Thyroid gland (tissue), 4 donors: ENCODE measurements around the gene CYP19A1. TPM values are rescaled to one million over a fixed set of nuclear protein-coding genes. Genes with fewer than 3 reads are reported as not detected.

ENCODE experiments used
- DNase-seq, 2 donors: peaks; one replicate each; pipeline ENCODE4 v3.0.0-alpha.2; 2019
- H3K27ac ChIP-seq, 3 donors: fragments of 200-600 bp; sonication (generic); 1 replicate in 2 of 3; 2 replicates in 1 of 3; pipeline ENCODE4 v1.5.1; 2016 to 2019; ENCODE audit warnings: mild to moderate bottlenecking in 1 of 3, moderate library complexity in 1 of 3
- H3K27me3 ChIP-seq: fragments of 200-600 bp; sonication (generic); one replicate; pipeline ENCODE4 v1.5.1; 2019
- H3K36me3 ChIP-seq, 2 donors: fragments of 200-600 bp; sonication (generic); one replicate each; pipeline ENCODE4 v1.5.1; 2016 to 2019
- H3K4me1 ChIP-seq, 2 donors: fragments of 200-600 bp; sonication (generic); one replicate each; pipeline ENCODE4 v1.5.1; 2017 to 2019
- H3K4me3 ChIP-seq, 3 donors: fragments of 200-600 bp; sonication (generic); replicated peaks in 1 of 3; 1 replicate in 2 of 3; 2 replicates in 1 of 3; pipeline ENCODE4 v1.5.1; 2016; ENCODE audit warnings: mild to moderate bottlenecking in 1 of 3
- H3K9me3 ChIP-seq: fragments of 200-600 bp; sonication (generic); one replicate; pipeline ENCODE4 v1.5.1; 2017
- CTCF ChIP-seq, 6 experiments: fragments of 200-600 bp in 3 of 6; fragments of 450-650 bp in 3 of 6; sonication (generic) in 3 of 6; IDR thresholded peaks; one replicate each; pipeline ENCODE4 v1.5.1; 2016 to 2019; ENCODE audit warnings: antibody characterized with exemption in 6 of 6, mild to moderate bottlenecking in 2 of 6, inconsistent platforms in 1 of 6, moderate library complexity in 1 of 6
- POLR2A ChIP-seq, 2 donors: fragments of 450-650 bp; IDR thresholded peaks; one replicate each; pipeline ENCODE4 v1.6.1; 2017; ENCODE audit warnings: antibody characterized with exemption in 2 of 2, mild to moderate bottlenecking in 2 of 2, moderate library complexity in 1 of 2
- WGBS, 2 donors: methylation state at CpG; one replicate each; pipeline ENCODE4 v1.1.5; 2017; 5-methylcytosine and 5-hydroxymethylcytosine counted together
- intact Hi-C: fragments of 100-400 bp; cut with DNase I; formaldehyde crosslinking; loops from one replicate; pipeline ENCODE4 v1.15.1; 2023
- total RNA-seq, 4 donors: library from RNA; depleted of rRNA; stranded (reverse); fragments of >200 nt; gene quantifications; one replicate each; pipeline ENCODE4 v1.2.3, GENCODE V29; 2016

The CYP19A1 gene
- total RNA-seq, 4 donors from 2014 or later = 1.6 to 5.5 (median 4.5) TPM

- Histone ChIP-seq H3K9me3 (no peaks in the 10 kb centered on the region), H3K27me3 (no peaks in the 10 kb centered on the region), H3K27ac (peak overlapping the region in 1 of 3 donors; percentile 12), H3K4me3 (no peak overlapping the region), H3K4me1 (peaks cover 0 to 6% of the 10 kb centered on the region in 2 donors), H3K36me3 (no peaks in the 10 kb centered on the region)
- 81% methylated on average over 7 of the region's 7 CpGs for WGBS, 2 donors
- TF ChIP-seq POLR2A (IDR thresholded peaks at IDR 0.05) (no peak), CTCF (IDR thresholded peaks at IDR 0.05) (no peak)
- intact Hi-C loops = no loop called here
- DNase-seq = no peak
These were observed 14.6 kb downstream of the CYP19A1 start for GRCh38 chr15:51323749-51324148.

- Histone ChIP-seq H3K4me3 (no peak overlapping the region), H3K27me3 (no peaks in the 10 kb centered on the region), H3K4me1 (peaks cover 0 to 6% of the 10 kb centered on the region in 2 donors), H3K36me3 (no peaks in the 10 kb centered on the region), H3K9me3 (no peaks in the 10 kb centered on the region), H3K27ac (peak overlapping the region in 2 of 3 donors; percentile 13 to 53)
- WGBS, 2 donors = 70 to 75% methylated on average over 1 of the region's 1 CpG
- TF ChIP-seq POLR2A (IDR thresholded peaks at IDR 0.05) (no peak), CTCF (IDR thresholded peaks at IDR 0.05) (no peak)
- DNase-seq = peak; percentile 40 to 54
- intact Hi-C loops = no loop called here
These were observed 15.6 kb downstream of the CYP19A1 start for GRCh38 chr15:51322621-51323296.

GRCh38 chr15:51321316-51321715 lies 17.1 kb downstream of the CYP19A1 start:
- no peak overlapping the region for H3K27ac ChIP-seq
- WGBS, 2 donors = 78 to 86% methylated on average over 4 of the region's 4 CpGs
- intact Hi-C loops = no loop called here

GRCh38 chr15:51320843-51321242 lies 17.6 kb downstream of the CYP19A1 start:
- Histone ChIP-seq H3K9me3 (no peaks in the 10 kb centered on the region), H3K4me3 (no peak overlapping the region), H3K4me1 (peaks cover 0 to 6% of the 10 kb centered on the region in 2 donors), H3K27ac (no peak overlapping the region), H3K27me3 (no peaks in the 10 kb centered on the region), H3K36me3 (no peaks in the 10 kb centered on the region)
- no peak for TF ChIP-seq CTCF (IDR thresholded peaks at IDR 0.05)
- TF ChIP-seq POLR2A (IDR thresholded peaks at IDR 0.05) = no peak
- DNase-seq = no peak
- intact Hi-C loops = no loop called here
- WGBS, 2 donors = 88 to 92% methylated on average over 2 of the region's 2 CpGs

More at GRCh38 chr15:51321316-51321715, 17.1 kb downstream of the CYP19A1 start:
- Histone ChIP-seq H3K36me3 (no peaks in the 10 kb centered on the region), H3K9me3 (no peaks in the 10 kb centered on the region), H3K27me3 (no peaks in the 10 kb centered on the region), H3K4me1 (peaks cover 0 to 6% of the 10 kb centered on the region in 2 donors), H3K4me3 (no peak overlapping the region)
- no peak for DNase-seq
- no peak for TF ChIP-seq CTCF (IDR thresholded peaks at IDR 0.05)
- TF ChIP-seq POLR2A (IDR thresholded peaks at IDR 0.05) = no peak

GRCh38 chr15:51319539-51319938 lies 18.9 kb downstream of the CYP19A1 start:
- H3K36me3 ChIP-seq = no peaks in the 10 kb centered on the region
- TF ChIP-seq CTCF (IDR thresholded peaks at IDR 0.05) (no peak), POLR2A (IDR thresholded peaks at IDR 0.05) (no peak)
- no peak overlapping the region for H3K27ac ChIP-seq
- peaks cover 0 to 6% of the 10 kb centered on the region in 2 donors for H3K4me1 ChIP-seq
- intact Hi-C loops = no loop called here
- H3K9me3 ChIP-seq = no peaks in the 10 kb centered on the region
- 80 to 84% methylated on average over 2 of the region's 2 CpGs for WGBS, 2 donors
- DNase-seq = no peak
- H3K4me3 ChIP-seq = no peak overlapping the region
- no peaks in the 10 kb centered on the region for H3K27me3 ChIP-seq
